Measurements from ENCODE around the gene KRT81.
"Not testable (repeated sequence)": the region's sequence is repeated elsewhere in the genome, so short reads cannot be mapped to it uniquely, and the experiment has no call there.

Gene KRT81

DNA sequence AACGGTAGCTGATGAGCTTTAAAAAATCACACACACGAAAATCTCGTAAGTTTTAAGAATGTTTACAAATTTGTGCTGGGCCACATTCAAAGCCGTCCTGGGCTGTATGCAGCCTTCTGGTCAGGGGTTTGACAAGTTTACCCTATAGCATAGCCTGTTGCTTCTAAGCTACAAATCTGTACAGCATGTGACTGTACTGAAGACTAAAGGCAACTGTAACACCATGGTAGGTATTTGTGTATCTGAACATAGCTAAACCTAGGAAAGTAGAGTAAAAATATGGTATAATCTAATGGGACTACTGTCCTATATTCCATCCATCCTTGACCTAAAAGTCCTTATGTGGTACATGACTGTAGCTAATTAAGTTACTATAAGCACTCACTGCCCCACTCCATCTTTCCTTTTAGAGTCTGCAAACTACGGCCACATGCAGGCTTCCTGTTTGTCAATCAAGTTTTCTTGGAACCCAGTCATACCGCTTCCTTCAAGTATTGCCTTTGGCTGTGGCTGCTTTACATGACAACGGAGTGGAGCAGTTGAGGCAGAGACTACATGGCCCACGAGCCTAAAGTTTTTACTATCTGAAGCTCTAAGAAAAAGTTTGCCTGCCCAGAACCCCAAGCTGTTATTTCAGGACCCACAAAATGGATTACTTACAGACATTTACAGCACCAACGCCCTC is 39.8 kb downstream of the KRT81 start:
- DNase-seq: no peak

DNA sequence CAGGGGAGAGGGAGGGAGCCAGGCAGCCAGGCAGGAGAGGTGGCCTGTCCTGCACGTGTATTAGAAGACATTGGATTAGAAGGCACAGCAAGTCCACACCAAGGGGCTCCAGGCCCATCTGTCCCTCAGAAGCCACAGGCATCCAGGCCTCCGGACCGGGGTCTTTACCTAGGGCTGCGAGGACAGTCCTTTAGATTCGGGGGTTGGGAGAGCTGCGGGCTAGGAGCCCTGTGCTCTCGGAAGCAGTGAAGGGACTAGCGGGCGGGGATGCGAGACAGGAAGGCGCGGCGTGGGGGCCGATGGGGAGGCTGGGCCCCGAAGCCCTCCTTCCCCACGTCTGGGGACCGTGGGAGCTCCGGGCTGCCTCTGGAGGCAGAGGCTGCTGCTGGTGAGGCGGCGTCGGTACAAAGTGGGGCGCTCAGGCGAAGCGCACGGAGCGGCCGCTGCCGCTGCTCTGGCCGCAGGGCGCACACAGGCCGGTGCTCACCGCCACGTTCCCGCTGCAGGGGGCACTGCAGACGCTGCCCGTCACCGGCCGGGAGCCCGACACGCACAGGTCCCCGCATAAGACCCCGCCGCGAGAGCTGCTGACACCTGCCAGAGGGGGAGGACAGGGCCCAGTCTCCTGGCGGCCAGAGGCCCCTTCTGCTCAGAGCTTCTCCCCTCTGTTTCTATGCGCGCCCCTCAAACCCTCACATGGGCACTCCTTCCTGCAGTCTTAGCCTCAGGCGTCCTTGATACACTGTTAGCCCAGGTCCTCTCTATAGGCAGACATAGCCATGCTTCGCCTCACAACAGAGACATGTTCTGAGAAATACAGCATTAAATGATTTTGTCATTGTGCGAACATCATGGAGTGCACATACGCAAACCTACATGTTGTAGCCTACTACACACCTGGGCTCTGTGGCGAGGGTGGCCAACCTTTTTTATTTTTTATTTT is 41.0 kb downstream of the KRT81 start:
- DNase-seq: no peak

DNA sequence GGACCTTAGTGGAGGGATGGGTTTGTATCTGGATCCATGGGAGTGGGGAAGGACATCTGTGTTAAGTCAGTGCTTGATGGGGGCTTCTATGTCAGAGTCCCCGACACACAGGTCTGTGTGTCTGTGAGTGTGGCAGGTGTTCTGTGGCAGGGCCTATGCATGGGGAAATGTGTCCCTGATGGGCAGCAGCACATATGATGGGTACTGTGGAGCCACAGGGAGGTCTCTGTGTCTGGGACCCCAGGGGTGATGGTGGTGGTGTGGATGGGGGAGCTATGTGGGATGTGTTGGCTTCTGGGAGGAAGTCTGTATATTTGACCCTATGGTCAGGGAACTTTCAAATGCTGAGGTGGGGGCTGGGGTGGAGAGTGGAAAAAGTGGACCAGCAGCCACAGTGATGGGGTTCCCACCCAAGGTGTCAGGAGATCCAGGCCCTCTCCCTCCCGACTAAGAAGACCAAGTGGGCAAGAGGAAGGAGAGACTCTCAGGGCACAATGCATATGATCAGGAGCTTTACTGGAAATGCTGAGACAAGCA is 41.8 kb downstream of the KRT81 start:
- no peak for DNase-seq

- no peak for DNase-seq
Observed at GRCh38 chr12:52248541-52249461, 42.5 kb downstream of the KRT81 start.

- DNase-seq: no peak
Observed at GRCh38 chr12:52247622-52248540, 43.5 kb downstream of the KRT81 start.

DNA sequence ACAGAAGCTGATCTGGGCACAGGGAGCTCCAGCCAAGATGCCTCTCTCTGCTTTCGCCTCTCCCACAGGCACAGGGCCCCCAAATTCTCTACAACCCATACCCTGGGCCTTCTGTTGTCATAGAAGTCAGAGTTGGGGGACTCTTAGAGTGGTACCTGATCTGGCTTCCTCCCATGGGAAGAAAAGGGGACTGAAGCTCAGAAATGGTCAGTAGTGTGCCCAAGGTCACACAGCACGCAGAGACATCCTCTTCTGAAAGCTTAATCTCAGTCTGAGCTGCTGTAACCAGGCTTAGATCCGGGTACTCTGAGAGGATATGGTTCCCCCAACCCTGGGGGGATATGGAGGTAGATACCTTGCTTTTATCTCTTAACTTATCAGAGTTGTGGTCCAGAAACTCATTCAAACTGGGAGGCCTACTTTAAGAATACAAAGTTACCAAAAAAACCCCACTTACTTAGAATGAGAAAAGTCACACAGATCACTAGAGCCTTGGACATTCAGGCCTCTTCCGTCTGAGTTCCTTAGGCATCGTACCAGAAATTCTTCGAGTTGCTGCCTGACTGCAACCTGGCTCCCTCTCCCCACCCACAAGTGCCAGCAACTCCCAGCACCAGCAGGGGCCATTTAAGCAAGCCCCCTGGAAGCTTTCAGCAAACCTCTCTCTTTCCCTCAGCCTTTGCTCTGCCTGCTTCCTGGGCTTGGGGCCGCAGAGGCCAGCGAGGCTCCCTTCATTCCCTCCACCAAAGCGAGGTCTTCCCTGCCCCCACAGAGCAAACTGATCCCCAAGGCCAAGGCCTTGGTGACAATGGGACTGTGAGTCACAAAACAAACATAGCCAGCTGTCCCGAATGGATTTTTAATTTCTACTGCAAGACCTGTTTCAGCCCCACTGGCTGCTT is 44.4 kb downstream of the KRT81 start:
- DNase-seq: no peak

GRCh38 chr12:52245962-52246569 is 45.3 kb downstream of the KRT81 start:
- DNase-seq: no peak

- no peak for DNase-seq
Observed at GRCh38 chr12:52245259-52245961, 45.9 kb downstream of the KRT81 start.

GRCh38 chr12:52244615-52244994 is 46.7 kb downstream of the KRT81 start:
- no peak for DNase-seq

DNA sequence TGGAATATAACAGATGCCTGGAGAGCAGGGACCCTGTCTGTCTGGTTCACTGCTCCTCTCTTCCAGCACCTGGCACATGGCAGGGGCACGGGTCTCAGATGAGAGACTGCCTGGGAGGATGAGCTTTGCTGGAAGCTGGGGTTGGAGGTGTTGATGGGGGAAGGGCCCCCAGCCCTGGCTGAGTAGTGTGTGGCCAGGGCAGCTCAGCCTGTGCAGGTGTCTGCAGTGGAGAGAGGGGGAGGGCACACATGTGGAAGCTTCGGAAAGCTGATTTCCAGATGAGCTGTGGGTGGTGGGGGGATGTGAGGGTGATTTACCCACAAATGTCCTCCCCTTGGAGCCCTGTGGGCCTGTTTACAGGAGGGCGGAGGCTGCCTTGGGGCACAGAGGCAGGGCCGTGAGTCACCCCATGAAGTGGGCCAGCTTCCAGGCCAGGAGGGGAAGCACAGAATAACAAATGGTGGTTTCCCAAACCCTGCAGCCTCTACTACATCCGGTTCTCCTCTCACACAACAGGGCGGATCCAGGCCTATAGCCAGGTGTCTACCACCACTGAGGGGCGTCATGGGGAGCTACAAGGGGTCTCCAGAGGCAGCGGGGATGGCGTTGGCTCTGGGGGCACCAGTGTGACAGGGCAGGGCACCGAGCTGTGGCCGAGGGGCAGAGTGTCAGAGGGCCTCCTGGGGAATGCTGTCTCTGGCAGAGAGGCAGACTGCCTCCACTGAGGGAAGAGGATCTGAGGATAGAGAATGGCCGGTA is 47.3 kb downstream of the KRT81 start:
- DNase-seq: peak; percentile 91

GRCh38 chr12:52243259-52243855 is 48.0 kb downstream of the KRT81 start:
- DNase-seq: no peak

DNA sequence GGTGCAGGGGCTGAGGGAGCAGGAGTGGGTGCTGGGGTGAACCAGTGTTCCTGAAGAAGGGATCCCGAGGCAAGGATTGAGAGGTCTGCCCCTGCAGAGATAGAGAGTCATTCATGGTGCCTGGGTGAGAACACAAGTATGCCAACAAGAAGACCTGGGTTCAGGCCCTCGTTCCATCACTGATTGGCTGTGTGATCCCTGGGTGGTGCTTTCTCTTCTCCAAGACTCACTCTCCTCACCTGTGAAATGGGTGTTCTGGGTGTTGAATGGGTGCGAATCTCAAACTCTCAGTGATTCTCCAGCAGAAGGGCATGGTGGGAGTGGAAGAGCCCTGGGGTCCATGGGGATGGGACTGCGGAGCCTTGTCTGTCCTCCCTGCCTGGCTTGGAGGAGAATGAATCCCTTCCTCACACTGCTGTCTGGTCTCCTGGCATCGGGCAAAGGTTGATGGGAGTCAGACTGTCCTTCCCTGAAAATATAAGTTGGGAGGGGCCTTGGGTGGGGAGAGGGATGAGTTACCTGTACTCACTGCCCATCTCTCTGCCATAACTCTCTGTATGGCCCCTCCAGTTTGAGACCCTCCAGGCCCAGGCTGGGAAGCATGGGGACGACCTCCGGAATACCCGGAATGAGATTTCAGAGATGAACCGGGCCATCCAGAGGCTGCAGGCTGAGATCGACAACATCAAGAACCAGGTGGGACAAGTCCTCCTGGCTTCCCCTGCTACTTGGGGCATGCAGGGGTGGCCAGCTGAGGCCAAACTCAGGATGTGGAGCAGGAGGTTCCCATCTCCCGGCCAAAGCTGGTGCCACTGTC is 48.7 kb downstream of the KRT81 start:
- DNase-seq: no peak

DNA sequence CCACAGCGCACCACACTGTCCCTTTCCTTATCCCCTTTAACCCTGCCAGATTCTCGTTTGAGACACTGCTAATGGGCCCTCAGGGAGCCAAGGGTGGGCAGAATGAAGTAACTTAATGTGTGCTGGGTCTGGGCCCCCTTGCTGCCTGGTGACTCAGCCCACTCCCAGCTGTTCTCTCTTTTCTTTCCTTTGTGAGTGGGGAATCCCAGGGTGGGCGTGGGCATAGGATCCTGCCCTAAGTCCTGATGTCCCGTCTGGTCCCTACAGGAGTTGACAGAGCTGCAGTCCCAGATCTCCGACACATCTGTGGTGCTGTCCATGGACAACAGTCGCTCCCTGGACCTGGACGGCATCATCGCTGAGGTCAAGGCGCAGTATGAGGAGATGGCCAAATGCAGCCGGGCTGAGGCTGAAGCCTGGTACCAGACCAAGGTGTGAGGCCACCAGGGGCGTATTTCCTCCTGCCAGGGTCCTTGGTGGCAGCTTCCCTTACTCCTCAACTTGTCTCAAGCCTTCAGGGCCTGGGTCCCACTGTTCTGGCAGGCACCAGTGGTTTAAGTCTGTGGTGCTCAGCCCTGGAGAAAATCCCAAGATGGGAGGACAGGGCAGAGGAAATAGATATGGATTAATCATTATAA is 50.0 kb downstream of the KRT81 start:
- no peak for DNase-seq

DNA sequence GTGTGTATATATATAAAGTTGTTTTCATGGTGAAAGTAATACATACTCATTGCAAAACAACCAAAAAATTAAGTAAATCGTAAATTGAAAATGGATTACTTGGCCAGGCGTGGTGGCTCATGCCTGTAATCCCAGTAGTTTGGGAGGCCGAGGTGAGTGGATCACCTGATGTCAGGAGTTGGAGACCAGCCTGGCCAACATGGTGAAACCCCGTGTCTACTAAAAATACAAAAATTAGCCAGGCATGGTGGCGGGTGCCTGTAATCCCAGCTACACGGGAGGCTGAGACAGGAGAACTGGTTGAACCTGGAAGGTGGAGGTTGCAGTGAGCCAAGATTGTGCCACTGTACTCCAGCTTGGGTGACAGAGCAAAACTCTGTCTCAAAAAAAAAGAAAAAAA is 51.1 kb downstream of the KRT81 start:
- DNase-seq: not testable (repeated sequence)

DNA sequence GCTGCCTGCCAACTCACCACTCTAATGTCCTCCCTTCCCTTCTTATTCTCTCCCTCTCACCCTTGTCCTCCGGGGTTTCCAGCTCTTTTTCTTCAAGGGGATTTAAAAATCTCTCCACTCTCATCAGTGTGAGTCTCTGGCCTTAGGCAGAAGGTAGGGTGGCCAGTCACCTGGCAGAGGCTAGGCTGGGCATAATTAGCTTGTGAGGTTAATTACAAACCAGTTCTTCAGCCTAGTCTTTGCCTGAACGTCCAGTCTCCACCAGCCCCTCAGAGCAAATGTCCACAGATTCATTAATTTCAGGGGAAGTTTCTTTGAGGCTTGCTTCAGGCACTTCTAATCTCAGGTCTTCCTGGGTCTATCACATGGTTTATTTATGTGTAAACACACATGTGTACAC is 51.6 kb downstream of the KRT81 start:
- no peak for DNase-seq

GRCh38 chr12:52238916-52239646 is 52.3 kb downstream of the KRT81 start:
- DNase-seq: no peak
